Measurements from ENCODE around the gene SCN9A.

SCN9A gene

GRCh38 chr2:166167449-166167848 lies 208.3 kb downstream of the SCN9A start:
- no peak for DNase-seq

- no peak for DNase-seq
Measured at GRCh38 chr2:166163775-166164174, 212.0 kb downstream of the SCN9A start.

DNA sequence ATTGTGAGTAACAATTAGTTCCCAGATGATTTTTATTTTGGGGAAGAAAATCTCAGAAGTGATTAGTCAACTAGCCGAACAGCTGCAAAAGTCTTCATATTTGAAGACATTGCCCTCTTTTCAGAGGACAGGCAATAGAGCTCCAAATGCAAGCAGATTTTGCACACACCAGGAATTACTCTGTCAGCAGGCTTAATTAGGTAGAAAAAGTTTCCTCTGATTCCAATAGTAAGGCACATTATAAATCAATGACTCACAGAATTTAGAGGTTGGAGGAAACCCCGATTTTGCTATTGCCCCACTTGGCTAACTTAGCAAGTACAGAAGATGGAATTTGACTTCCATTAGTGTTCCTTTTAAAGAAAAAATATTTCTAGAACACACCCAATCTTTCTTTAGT lies 217.2 kb downstream of the SCN9A start:
- DNase-seq, result no peak

GRCh38 chr2:166157578-166157977 lies 218.2 kb downstream of the SCN9A start:
- DNase-seq, result no peak

DNA sequence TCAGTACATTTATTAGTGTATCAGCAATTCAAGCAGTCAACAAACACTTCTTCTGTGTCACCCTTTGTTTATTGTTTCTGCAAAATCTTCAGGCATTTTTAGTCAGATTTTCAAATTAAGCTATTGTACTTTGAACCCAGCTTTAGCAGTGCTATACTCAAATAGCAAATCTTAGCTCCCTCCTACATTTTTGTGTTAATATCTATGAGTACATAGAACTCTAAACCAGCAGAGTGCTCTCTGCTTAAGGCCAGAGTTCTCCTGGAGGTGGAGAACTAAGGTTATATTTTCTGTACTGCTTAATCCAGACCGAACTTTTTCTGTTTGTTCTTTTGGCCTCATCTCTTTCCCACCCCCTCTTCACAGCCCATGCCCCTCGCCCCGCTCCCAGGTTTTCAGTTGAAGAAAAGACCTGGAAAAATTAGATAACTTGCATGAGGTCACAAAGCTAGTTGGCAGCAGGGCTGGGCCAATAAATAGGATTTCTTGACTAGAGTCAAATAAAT lies 218.7 kb downstream of the SCN9A start:
- DNase-seq, result no peak

DNA sequence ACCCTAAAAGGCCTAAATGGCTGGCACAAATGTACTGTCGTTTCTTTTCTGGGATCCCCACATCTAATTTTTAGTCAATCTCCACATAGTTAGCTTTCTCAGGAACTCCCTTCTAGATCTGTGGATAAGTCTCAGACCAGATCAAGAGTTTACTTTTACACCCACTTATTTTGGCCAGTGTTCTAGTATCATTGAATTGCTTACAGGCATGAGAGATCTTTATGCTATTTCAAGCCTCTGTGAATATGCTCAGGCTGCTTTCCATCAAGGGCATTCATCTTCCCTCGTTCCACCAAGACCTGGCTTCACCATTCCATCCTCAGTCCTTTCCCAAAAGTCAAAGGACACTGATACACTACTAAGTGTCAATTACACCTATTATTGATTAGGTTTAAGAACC lies 220.2 kb downstream of the SCN9A start:
- no peak for DNase-seq

- DNase-seq, result no peak
Measured at GRCh38 chr2:166154685-166155338, 220.9 kb downstream of the SCN9A start.

DNA sequence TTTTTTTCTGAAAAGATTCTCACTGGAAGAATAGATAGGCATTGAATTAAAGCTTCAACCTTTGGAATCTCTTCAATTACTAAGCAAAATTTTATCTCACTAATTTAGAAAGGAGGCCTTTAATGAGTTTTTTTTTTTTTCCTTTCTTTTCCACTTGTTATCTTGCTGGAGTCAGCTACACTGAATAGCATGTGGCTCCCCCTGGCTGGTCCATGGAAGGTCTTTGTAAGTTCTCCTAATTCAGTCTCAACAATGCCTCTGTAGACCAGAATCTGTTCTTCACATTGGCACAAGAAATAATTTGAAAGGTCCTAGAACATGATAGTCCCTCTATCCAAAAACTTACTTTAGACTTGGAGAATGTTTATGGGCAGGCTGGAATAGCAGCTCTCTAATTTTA lies 223.7 kb downstream of the SCN9A start:
- no peak for DNase-seq

DNA sequence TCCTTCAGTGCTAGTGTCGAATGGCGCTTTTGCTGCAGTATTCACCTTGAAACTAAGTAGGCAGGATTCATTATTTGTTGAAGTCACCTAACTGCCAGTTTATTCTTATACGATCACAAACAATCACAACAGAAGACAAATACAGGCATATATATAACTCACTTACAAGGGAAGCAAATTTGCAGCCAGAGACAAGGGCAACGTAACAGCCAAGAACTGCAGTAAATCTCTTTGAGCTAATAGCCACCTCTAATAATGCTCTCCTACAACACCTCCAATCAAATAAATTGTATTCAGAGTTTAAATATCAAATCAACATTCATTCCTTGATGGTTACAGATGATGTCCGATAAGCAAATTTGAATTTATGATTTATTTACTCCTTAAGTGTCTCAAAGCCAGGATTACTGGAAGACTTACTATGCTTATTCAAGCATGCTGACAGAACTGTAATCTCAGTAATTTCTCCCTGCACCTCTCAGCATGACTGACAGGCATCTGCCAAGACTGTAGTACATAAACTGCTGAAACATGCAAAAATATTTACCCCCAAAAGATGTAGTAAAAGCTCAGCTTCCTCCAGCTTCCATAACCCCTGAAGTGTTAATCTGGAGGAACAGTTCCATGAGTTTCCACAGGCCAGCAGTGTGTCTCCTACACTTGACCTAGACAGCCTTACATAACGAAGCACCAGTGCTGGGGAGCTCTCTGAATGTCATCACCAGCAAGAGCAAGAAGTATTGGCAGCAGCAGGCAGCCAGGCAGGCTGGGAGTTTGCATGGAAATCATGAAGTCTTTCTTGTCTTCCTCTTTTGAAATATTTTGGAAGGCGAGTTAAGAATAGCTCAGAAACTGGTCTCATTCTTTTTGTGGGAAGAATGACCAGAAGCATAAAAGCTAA lies 227.0 kb downstream of the SCN9A start:
- peak; percentile 1 to 52 for DNase-seq

DNA sequence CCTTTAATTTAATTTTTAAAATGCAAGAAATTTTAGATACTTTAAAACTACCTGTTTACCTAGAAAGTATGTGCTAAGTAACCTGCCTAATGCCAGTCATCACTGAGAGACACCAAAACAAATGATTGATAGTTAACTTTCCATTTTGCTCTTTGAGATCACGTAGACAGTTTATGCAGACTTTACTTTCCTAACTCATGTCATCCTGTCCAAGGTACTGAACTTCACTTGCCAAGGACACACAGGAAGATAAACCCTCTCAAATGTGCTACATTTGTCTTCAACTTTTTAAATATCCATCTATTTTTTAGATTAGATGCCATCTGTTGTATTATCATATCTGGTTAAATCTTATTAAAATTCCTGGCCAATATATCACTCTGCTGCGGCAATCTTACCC lies 227.9 kb downstream of the SCN9A start:
- peak in 1 of 2 experiments; percentile 73 for DNase-seq
